ENCODE results near the gene GLOD4. TPM values are rescaled to one million over a fixed set of nuclear protein-coding genes. Genes with fewer than 3 reads are reported as not detected.
"Not testable (repeated sequence)": the region's sequence is repeated elsewhere in the genome, so short reads cannot be mapped to it uniquely, and the experiment has no call there.

Gene GLOD4
- polyA plus RNA-seq, 1 donor, result 57.9 TPM

GRCh38 chr17:773016-773415 lies 9.1 kb downstream of the GLOD4 start:
- DNase-seq, result no peak

- no peak for DNase-seq
These were observed 15.0 kb downstream of the GLOD4 start for GRCh38 chr17:767076-767475.

DNA sequence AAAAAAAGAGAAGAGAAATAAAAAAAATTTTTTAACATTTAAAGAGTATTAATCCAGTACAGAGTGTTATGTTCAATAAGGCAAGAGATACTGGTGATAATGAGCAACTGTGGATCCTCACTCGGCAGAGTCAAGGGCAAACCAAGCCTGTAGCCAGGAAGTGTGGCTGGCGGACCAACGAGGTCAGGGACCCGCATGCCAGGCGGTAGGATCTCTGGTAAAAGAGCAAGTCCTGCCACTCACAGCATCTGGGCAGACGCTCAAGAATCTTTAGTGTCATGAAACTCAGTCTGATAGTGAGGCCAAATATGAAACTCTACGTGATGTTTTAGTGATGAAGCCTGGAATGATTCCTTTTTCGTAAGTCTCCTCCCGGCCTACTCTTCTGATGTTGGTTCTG lies 21.7 kb downstream of the GLOD4 start:
- DNase-seq, result no peak

GRCh38 chr17:759964-760363 lies 22.1 kb downstream of the GLOD4 start:
- no peak for DNase-seq

GRCh38 chr17:756010-756567 lies 26.0 kb downstream of the GLOD4 start:
- not testable (repeated sequence) for DNase-seq

DNA sequence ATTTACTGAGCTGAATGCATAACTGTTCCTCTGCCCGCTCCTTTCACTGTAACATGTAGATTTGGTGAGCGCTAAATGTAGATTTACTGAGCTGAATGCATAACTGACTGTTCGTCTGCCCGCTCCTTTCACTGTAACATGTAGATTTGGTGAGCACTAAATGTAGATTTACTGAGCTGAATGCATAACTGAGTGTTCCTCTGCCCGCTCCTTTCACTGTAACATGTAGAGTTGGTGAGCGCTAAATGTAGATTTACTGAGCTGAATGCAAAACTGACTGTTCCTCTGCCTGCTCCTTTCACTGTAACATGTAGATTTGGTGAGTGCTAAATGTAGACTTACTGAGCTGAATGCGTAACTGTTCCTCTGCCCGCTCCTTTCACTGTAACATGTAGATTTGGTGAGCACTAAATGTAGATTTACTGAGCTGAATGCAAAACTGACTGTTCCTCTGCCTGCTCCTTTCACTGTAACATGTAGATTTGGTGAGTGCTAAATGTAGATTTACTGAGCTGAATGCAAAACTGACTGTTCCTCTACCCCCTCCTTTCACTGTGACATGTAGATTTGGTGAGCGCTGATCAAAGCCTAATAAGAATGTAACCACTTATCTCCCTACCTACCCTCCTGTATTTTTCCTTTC lies 26.6 kb downstream of the GLOD4 start:
- not testable (repeated sequence) for DNase-seq

GRCh38 chr17:753418-753817 lies 28.7 kb downstream of the GLOD4 start:
- DNase-seq, result no peak

- peak; percentile 76 for DNase-seq
These were observed 29.4 kb downstream of the GLOD4 start for GRCh38 chr17:752620-753219.

DNA sequence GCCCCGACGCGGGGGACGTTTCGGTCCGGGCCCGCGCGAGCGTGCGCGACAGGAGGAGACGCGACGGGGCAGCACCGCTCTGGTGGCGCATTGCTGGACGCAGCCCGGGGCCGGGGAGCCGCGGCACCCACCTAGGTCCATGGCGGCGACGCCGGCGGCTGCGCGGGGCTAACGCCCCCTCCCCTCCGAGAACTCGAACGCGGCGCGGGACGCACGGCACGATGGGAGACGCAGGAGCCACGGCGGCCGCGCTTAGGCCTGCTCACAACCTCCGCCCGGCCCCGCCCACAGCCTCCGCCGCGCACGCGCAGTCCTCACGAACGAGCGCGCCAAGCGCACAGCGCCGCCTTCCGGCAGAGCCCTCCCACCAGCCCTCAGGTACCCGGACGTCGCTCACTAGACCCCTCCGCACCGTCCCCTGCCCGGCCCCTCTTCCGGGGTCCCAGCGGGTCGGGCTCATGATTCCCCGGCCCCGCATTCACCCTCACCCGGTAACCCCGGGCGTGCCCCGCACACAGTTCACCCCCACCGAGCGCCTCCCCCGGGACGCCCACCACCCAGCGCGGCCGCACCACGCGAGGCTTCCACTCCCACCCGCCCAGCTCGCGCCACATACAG lies 30.0 kb downstream of the GLOD4 start, which contains the start of gene GEMIN4:
Gene GEMIN4, minus strand, starts transcription at position 263 of the 618 bp plus-strand sequence. Its CDS starts 122 bp downstream, at position 141.
- DNase-seq, result peak; percentile 94

GRCh38 chr17:751269-752001 lies 30.6 kb downstream of the GLOD4 start:
- DNase-seq, result peak; percentile 44

GRCh38 chr17:750431-751037 lies 31.5 kb downstream of the GLOD4 start:
- DNase-seq, result no peak

DNA sequence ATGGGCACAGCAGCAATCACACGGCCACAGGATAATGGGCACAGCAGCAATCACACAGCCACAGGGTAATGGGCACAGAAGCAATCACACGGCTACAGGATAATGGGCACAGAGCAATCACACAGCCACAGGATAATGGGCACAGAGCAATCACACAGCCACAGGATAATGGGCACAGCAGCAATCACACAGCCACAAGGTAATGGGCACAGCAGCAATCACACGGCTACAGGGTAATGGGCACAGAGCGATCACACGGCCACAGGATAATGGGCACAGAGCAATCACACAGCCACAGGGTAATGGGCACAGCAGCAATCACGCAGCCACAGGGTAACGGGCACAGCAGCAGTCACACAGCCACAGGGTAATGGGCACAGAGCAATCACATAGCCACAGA lies 32.7 kb downstream of the GLOD4 start:
- not testable (repeated sequence) for DNase-seq

DNA sequence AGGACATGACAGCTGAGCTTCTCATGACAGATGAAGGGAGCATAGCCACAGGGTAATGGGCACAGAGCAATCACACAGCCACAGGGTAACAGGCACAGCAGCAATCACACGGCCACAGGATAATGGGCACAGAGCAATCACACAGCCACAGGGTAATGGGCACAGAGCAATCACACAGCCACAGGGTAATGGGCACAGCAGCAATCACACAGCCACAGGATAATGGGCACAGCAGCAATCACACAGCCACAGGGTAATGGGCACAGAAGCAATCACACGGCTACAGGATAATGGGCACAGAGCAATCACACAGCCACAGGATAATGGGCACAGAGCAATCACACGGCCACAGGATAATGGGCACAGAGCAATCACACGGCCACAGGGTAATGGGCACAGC lies 33.5 kb downstream of the GLOD4 start:
- DNase-seq, result not testable (repeated sequence)

GRCh38 chr17:746783-747629 lies 35.1 kb downstream of the GLOD4 start:
- no peak for DNase-seq

- no peak for DNase-seq
These were observed 35.9 kb downstream of the GLOD4 start for GRCh38 chr17:746181-746580.

- DNase-seq, result no peak
These were observed 36.7 kb downstream of the GLOD4 start for GRCh38 chr17:745406-745805.

- DNase-seq, result no peak
These were observed 37.1 kb downstream of the GLOD4 start for GRCh38 chr17:744937-745336.

DNA sequence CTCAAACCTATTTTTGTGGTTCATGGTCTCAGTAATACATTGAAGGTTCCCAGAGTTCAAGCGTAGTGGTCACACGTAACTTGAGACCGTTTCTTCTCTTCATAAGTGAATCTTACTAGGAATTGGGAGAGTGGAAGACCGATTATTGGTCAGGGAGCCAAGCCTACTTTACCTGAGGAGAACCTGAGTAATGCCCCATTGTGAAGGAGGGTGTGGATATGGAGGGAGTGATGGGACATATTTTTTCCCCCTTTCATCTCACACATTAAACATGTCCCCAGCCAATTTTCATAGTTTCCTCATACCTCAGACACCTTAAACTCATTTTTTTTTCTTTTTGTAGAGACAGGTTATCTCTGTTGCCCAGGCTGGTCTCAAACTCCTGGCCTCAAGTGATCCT lies 38.9 kb downstream of the GLOD4 start:
- DNase-seq, result no peak

- DNase-seq, result no peak
These were observed 39.8 kb downstream of the GLOD4 start for GRCh38 chr17:742147-742793.

DNA sequence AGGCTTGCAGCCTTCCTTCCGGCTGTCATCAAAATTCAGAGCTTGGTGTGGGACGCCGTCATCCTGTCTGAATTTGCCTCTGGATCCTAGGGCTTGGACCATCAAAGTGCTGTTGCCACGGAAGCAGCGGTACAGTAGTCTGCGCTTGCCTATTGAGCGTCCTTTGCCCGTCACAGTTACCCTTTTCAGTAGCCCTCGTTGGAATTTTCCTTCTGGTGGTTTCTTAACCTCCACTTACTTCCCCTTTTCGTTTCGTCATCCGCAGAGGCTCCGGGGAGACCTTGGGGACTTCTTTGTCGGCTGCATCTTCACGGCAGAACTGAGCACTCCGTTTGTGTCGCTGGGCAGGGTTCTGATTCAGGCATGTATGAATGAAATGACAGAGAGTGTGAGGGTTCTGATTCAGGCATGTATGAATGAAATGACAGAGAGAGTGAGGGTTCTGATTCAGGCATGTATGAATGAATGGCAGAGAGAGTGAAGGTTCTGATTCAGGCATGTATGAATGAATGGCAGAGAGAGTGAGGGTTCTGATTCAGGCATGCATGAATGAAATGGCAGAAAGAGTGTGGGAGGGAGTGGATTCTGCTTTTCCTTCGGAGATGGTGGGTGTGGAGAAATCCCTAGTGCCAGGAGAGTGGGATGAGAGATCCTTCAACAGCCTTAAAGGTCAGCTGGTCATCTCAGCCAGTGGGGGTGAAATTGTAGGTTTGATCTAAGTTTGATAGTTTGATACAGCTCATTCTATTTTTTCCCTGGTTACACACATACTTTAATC lies 41.7 kb downstream of the GLOD4 start:
- no peak for DNase-seq

Measured in hindlimb muscle (tissue), 1 donor.